Measurements from ENCODE around the gene LSR.

DNA sequence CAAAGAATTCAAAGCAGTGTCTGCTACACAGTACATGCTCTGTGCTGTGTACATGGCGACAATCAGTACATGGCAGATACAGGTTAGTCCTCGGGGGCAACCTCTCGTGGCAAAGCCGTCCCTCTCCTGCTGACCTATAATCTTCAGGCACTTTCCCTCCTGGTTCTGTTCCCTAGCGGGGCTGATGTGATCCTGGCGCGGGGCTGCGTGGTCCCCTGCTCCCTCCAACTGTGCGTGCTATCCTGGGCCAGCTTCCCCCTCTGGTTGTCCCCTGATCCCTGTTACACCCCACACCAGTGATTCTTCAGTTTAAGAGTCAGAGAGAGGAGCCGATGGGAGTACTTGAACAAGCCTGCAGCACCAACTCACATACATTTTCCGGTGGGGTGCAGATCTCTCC, 55.2 kb downstream of the LSR start:
- TF ChIP-seq, protein P1, sequence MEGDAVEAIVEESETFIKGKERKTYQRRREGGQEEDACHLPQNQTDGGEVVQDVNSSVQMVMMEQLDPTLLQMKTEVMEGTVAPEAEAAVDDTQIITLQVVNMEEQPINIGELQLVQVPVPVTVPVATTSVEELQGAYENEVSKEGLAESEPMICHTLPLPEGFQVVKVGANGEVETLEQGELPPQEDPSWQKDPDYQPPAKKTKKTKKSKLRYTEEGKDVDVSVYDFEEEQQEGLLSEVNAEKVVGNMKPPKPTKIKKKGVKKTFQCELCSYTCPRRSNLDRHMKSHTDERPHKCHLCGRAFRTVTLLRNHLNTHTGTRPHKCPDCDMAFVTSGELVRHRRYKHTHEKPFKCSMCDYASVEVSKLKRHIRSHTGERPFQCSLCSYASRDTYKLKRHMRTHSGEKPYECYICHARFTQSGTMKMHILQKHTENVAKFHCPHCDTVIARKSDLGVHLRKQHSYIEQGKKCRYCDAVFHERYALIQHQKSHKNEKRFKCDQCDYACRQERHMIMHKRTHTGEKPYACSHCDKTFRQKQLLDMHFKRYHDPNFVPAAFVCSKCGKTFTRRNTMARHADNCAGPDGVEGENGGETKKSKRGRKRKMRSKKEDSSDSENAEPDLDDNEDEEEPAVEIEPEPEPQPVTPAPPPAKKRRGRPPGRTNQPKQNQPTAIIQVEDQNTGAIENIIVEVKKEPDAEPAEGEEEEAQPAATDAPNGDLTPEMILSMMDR (IDR thresholded peaks at IDR 0.05), result no peak
- TF ChIP-seq POLR2A (IDR thresholded peaks at IDR 0.05) (no peak), POLR2AphosphoS5 (IDR thresholded peaks at IDR 0.05; ENCODE audit: insufficient read depth in 1 of 2, low read depth in 1 of 2) (no peak)
